T-helper 1 cell treated with Interleukin-12 subunit alpha and Interleukin-12 subunit beta and Interleukin-4 antibody, amounts not matched to agents 30 μg/mL and 1 μg/mL, for 36 hours (primary cell): ENCODE data around the gene SLC16A9.

ENCODE experiments used
- H3K27ac Mint-ChIP-seq: one replicate; pipeline ENCODE4 v1.8.0; 2021; ENCODE audit warnings: mild to moderate bottlenecking, mixed read lengths
- H3K27me3 Mint-ChIP-seq: one replicate; pipeline ENCODE4 v1.8.0; 2021; ENCODE audit warnings: low read depth, mixed read lengths
- H3K36me3 Mint-ChIP-seq: one replicate; pipeline ENCODE4 v1.8.0; 2021; ENCODE audit warnings: low read depth, mixed read lengths
- H3K4me1 Mint-ChIP-seq: one replicate; pipeline ENCODE4 v1.8.0; 2021; ENCODE audit warnings: low read depth, mixed read lengths
- H3K4me3 Mint-ChIP-seq: one replicate; pipeline ENCODE4 v1.8.0; 2021; ENCODE audit warnings: mild to moderate bottlenecking, moderate library complexity, mixed read lengths
- H3K9me3 Mint-ChIP-seq: one replicate; pipeline ENCODE4 v1.8.0; 2021; ENCODE audit warnings: mixed read lengths

Gene SLC16A9

GRCh38 chr10:59635502-59636290 is 74.0 kb downstream of the SLC16A9 start:
- Mint-ChIP-seq H3K4me3 (no peak overlapping the region), H3K27me3 (peaks cover 18% of the 10 kb centered on the region), H3K4me1 (no peaks in the 10 kb centered on the region), H3K36me3 (no peaks in the 10 kb centered on the region), H3K9me3 (no peaks in the 10 kb centered on the region), H3K27ac (no peak overlapping the region)

GRCh38 chr10:59634102-59634501 is 75.5 kb downstream of the SLC16A9 start:
- peaks cover 31% of the 10 kb centered on the region for H3K27me3 Mint-ChIP-seq
- no peaks in the 10 kb centered on the region for H3K9me3 Mint-ChIP-seq
- no peaks in the 10 kb centered on the region for H3K36me3 Mint-ChIP-seq
- H3K27ac Mint-ChIP-seq, result no peak overlapping the region
- no peak overlapping the region for H3K4me3 Mint-ChIP-seq
- no peaks in the 10 kb centered on the region for H3K4me1 Mint-ChIP-seq

GRCh38 chr10:59633063-59633462 is 76.6 kb downstream of the SLC16A9 start:
- H3K27ac Mint-ChIP-seq, result no peak overlapping the region
- H3K4me1 Mint-ChIP-seq, result no peaks in the 10 kb centered on the region
- peaks cover 33% of the 10 kb centered on the region for H3K27me3 Mint-ChIP-seq
- no peaks in the 10 kb centered on the region for H3K9me3 Mint-ChIP-seq
- no peak overlapping the region for H3K4me3 Mint-ChIP-seq
- no peaks in the 10 kb centered on the region for H3K36me3 Mint-ChIP-seq

- no peak overlapping the region for H3K4me3 Mint-ChIP-seq
- H3K27me3 Mint-ChIP-seq, result peaks cover 31% of the 10 kb centered on the region
- no peaks in the 10 kb centered on the region for H3K9me3 Mint-ChIP-seq
- H3K36me3 Mint-ChIP-seq, result no peaks in the 10 kb centered on the region
- no peaks in the 10 kb centered on the region for H3K4me1 Mint-ChIP-seq
- H3K27ac Mint-ChIP-seq, result no peak overlapping the region
These were observed 77.5 kb downstream of the SLC16A9 start for GRCh38 chr10:59631882-59632807.

GRCh38 chr10:59631237-59631636 is 78.4 kb downstream of the SLC16A9 start:
- no peaks in the 10 kb centered on the region for H3K4me1 Mint-ChIP-seq
- no peak overlapping the region for H3K27ac Mint-ChIP-seq
- no peak overlapping the region for H3K4me3 Mint-ChIP-seq
- H3K27me3 Mint-ChIP-seq, result peaks cover 27% of the 10 kb centered on the region
- H3K36me3 Mint-ChIP-seq, result no peaks in the 10 kb centered on the region
- H3K9me3 Mint-ChIP-seq, result no peaks in the 10 kb centered on the region

- Mint-ChIP-seq H3K27me3 (peaks cover 27% of the 10 kb centered on the region), H3K4me3 (no peak overlapping the region), H3K9me3 (no peaks in the 10 kb centered on the region), H3K36me3 (no peaks in the 10 kb centered on the region), H3K4me1 (peaks cover 2% of the 10 kb centered on the region), H3K27ac (no peak overlapping the region)
These were observed 80.7 kb downstream of the SLC16A9 start for GRCh38 chr10:59628965-59629364.

- H3K4me1 Mint-ChIP-seq, result peaks cover 2% of the 10 kb centered on the region
- no peaks in the 10 kb centered on the region for H3K36me3 Mint-ChIP-seq
- no peaks in the 10 kb centered on the region for H3K9me3 Mint-ChIP-seq
- H3K27ac Mint-ChIP-seq, result no peak overlapping the region
- H3K4me3 Mint-ChIP-seq, result no peak overlapping the region
- peaks cover 27% of the 10 kb centered on the region for H3K27me3 Mint-ChIP-seq
These were observed 81.2 kb downstream of the SLC16A9 start for GRCh38 chr10:59628456-59628855.

- H3K4me3 Mint-ChIP-seq, result no peak overlapping the region
- H3K36me3 Mint-ChIP-seq, result no peaks in the 10 kb centered on the region
These were observed 82.2 kb downstream of the SLC16A9 start for GRCh38 chr10:59627366-59628018.

GRCh38 chr10:59626523-59626869 is 83.2 kb downstream of the SLC16A9 start:
- H3K27ac Mint-ChIP-seq, result no peak overlapping the region
- H3K9me3 Mint-ChIP-seq, result no peaks in the 10 kb centered on the region
- peaks cover 21% of the 10 kb centered on the region for H3K27me3 Mint-ChIP-seq
- H3K4me1 Mint-ChIP-seq, result peaks cover 2% of the 10 kb centered on the region
- no peaks in the 10 kb centered on the region for H3K36me3 Mint-ChIP-seq
- no peak overlapping the region for H3K4me3 Mint-ChIP-seq

More at GRCh38 chr10:59627366-59628018, 82.2 kb downstream of the SLC16A9 start:
- no peaks in the 10 kb centered on the region for H3K9me3 Mint-ChIP-seq
- H3K27me3 Mint-ChIP-seq, result peaks cover 27% of the 10 kb centered on the region
- H3K4me1 Mint-ChIP-seq, result peaks cover 2% of the 10 kb centered on the region
- no peak overlapping the region for H3K27ac Mint-ChIP-seq

GRCh38 chr10:59625721-59626522 is 83.7 kb downstream of the SLC16A9 start:
- Mint-ChIP-seq H3K4me3 (no peak overlapping the region), H3K9me3 (no peaks in the 10 kb centered on the region), H3K36me3 (no peaks in the 10 kb centered on the region), H3K27ac (no peak overlapping the region), H3K27me3 (peaks cover 19% of the 10 kb centered on the region), H3K4me1 (peaks cover 2% of the 10 kb centered on the region)

- no peaks in the 10 kb centered on the region for H3K9me3 Mint-ChIP-seq
- no peak overlapping the region for H3K27ac Mint-ChIP-seq
- no peak overlapping the region for H3K4me3 Mint-ChIP-seq
- H3K27me3 Mint-ChIP-seq, result peaks cover 18% of the 10 kb centered on the region
- H3K36me3 Mint-ChIP-seq, result no peaks in the 10 kb centered on the region
- peaks cover 2% of the 10 kb centered on the region for H3K4me1 Mint-ChIP-seq
These were observed 84.7 kb downstream of the SLC16A9 start for GRCh38 chr10:59624951-59625350.

- no peaks in the 10 kb centered on the region for H3K9me3 Mint-ChIP-seq
- peaks cover 18% of the 10 kb centered on the region for H3K27me3 Mint-ChIP-seq
- no peaks in the 10 kb centered on the region for H3K36me3 Mint-ChIP-seq
- H3K27ac Mint-ChIP-seq, result no peak overlapping the region
- H3K4me1 Mint-ChIP-seq, result peaks cover 2% of the 10 kb centered on the region
- H3K4me3 Mint-ChIP-seq, result no peak overlapping the region
These were observed 85.5 kb downstream of the SLC16A9 start for GRCh38 chr10:59624136-59624535.

- H3K36me3 Mint-ChIP-seq, result no peaks in the 10 kb centered on the region
- H3K9me3 Mint-ChIP-seq, result no peaks in the 10 kb centered on the region
- no peak overlapping the region for H3K27ac Mint-ChIP-seq
- peaks cover 2% of the 10 kb centered on the region for H3K4me1 Mint-ChIP-seq
- no peak overlapping the region for H3K4me3 Mint-ChIP-seq
- peaks cover 20% of the 10 kb centered on the region for H3K27me3 Mint-ChIP-seq
These were observed 86.2 kb downstream of the SLC16A9 start for GRCh38 chr10:59623133-59624121.
